DMS79 (cell line): Measurements from ENCODE around the gene C2orf74.

Experiments used
- DNase-seq: peaks from one replicate; lab custom pipeline; 2025; lab: John Stamatoyannopoulos, UW

C2orf74 gene

DNA sequence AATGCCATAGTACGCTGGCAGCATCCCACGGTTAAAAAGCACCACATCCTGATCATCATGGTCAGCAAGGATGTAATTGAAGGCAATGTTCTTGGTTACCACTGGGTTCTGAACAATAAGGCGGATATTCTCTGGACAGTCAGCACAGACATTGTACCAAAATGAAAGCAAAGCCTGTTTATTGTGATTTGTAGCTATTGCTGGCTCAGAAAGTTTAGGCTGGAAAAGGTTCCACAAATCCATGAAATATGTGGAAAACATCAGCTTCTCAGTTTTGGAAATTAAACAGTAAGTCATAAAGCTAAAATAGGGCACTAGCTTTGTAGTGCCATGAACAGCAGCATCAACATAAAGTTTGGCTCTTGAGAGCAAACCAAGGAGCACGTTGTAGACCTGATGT is 52.2 kb downstream of the C2orf74 start:
- no peak for DNase-seq
